WTC11 (cell line): ENCODE measurements around the gene LNX1. TPM values are rescaled to one million over a fixed set of nuclear protein-coding genes. Genes with fewer than 3 reads are reported as not detected.
"Not testable (repeated sequence)": the region's sequence is repeated elsewhere in the genome, so short reads cannot be mapped to it uniquely, and the experiment has no call there.

Source experiments
- ATAC-seq: fragments of 200-7000 bp; cut with Tn5 transposase; 2 replicates; pipeline ENCODE4 v1.10.0; 2021; ENCODE audit warnings: mild to moderate bottlenecking, moderate library complexity
- CTCF ChIA-PET: fragments of 300-600 bp; sonication (Branson Sonifier 250); formaldehyde crosslinking; loops from one replicate; lab custom pipeline; 2021; ENCODE audit warnings: antibody characterized with exemption; lab: Charles Lee
- POLR2A ChIA-PET: fragments of 350-600 bp; sonication (Branson Sonifier 250); formaldehyde crosslinking; loops from one replicate; lab custom pipeline; 2021; ENCODE audit warnings: antibody characterized with exemption; lab: Charles Lee
- DNase-seq: peaks from one replicate; pipeline ENCODE4 v3.0.0; 2021; ENCODE audit warnings: low spot score
- H3K27ac Mint-ChIP-seq: 2 replicates; pipeline ENCODE4 v1.8.0; 2021; ENCODE audit warnings: mixed read lengths
- H3K27me3 Mint-ChIP-seq: 2 replicates; pipeline ENCODE4 v1.8.0; 2021; ENCODE audit warnings: low read depth, mild to moderate bottlenecking, moderate library complexity, mixed read lengths
- H3K36me3 Mint-ChIP-seq: 2 replicates; pipeline ENCODE4 v1.8.0; 2021; ENCODE audit warnings: mixed read lengths
- H3K4me1 Mint-ChIP-seq: 2 replicates; pipeline ENCODE4 v1.8.0; 2022; ENCODE audit warnings: mixed read lengths
- H3K4me3 Mint-ChIP-seq: 2 replicates; pipeline ENCODE4 v1.8.0; 2021; ENCODE audit warnings: mild to moderate bottlenecking, moderate library complexity, mixed read lengths
- H3K9me3 Mint-ChIP-seq: 2 replicates; pipeline ENCODE4 v1.8.0; 2021; ENCODE audit warnings: mixed read lengths
- ATF2 ChIP-seq: sonication (generic); formaldehyde crosslinking; IDR thresholded peaks from 2 replicates; pipeline ENCODE4 v1.8.1; 2022; ENCODE audit warnings: low read depth, missing genetic modification reagents, borderline replicate concordance
- ATF6 ChIP-seq: sonication (generic); formaldehyde crosslinking; IDR thresholded peaks from 2 replicates; pipeline ENCODE4 v1.8.1; 2023; ENCODE audit warnings: mild to moderate bottlenecking, missing genetic modification reagents
- E2F5 ChIP-seq: sonication (generic); formaldehyde crosslinking; IDR thresholded peaks from 2 replicates; pipeline ENCODE4 v1.8.1; 2022; ENCODE audit warnings: mild to moderate bottlenecking, moderate library complexity, missing genetic modification reagents
- ELF4 ChIP-seq: sonication (generic); formaldehyde crosslinking; IDR thresholded peaks from 2 replicates; pipeline ENCODE4 v1.8.1; 2022; ENCODE audit warnings: low read depth, mild to moderate bottlenecking, moderate library complexity, missing genetic modification reagents
- FOXJ3 ChIP-seq: sonication (generic); formaldehyde crosslinking; IDR thresholded peaks from 2 replicates; pipeline ENCODE4 v1.9.0; 2021; ENCODE audit warnings: missing genetic modification reagents, mild to moderate bottlenecking, borderline replicate concordance
- HMGXB4 ChIP-seq: sonication (generic); formaldehyde crosslinking; IDR thresholded peaks from 2 replicates; pipeline ENCODE4 v1.8.1; 2023; ENCODE audit warnings: mild to moderate bottlenecking, moderate library complexity, missing genetic modification reagents
- MXD4 ChIP-seq: fragments of 250-450 bp; sonication (Bioruptor Pico); IDR thresholded peaks from 2 replicates; pipeline ENCODE4 v1.8.0; 2021; ENCODE audit warnings: mild to moderate bottlenecking, moderate library complexity, borderline replicate concordance
- NR3C1 ChIP-seq: sonication (generic); formaldehyde crosslinking; conservative IDR thresholded peaks from 2 replicates; pipeline ENCODE4 v1.8.1; 2023; ENCODE audit warnings: low read depth, mild to moderate bottlenecking, missing genetic modification reagents
- RORB ChIP-seq: fragments of 250-450 bp; sonication (Bioruptor Pico); IDR thresholded peaks from 2 replicates; pipeline ENCODE4 v1.9.0; 2021; ENCODE audit warnings: mild to moderate bottlenecking
- TEAD4 ChIP-seq: sonication (generic); formaldehyde crosslinking; IDR thresholded peaks from 2 replicates; pipeline ENCODE4 v1.8.0; 2022; ENCODE audit warnings: mild to moderate bottlenecking, missing genetic modification reagents
- TP53 ChIP-seq: sonication (generic); formaldehyde crosslinking; IDR thresholded peaks from 2 replicates; pipeline ENCODE4 v1.8.1; 2023; ENCODE audit warnings: mild to moderate bottlenecking, missing genetic modification reagents
- USF1 ChIP-seq: sonication (generic); formaldehyde crosslinking; IDR thresholded peaks from 2 replicates; pipeline ENCODE4 v1.8.0; 2022; ENCODE audit warnings: mild to moderate bottlenecking, missing genetic modification reagents
- ZNF121 ChIP-seq: sonication (generic); formaldehyde crosslinking; IDR thresholded peaks from 2 replicates; pipeline ENCODE4 v1.8.0; 2023; ENCODE audit warnings: missing genetic modification reagents
- ZNF532 ChIP-seq: fragments of 250-450 bp; sonication (Bioruptor Pico); IDR thresholded peaks from 2 replicates; pipeline ENCODE4 v1.9.0; 2021; ENCODE audit warnings: mild to moderate bottlenecking, borderline replicate concordance
- total RNA-seq: library from RNA; stranded (reverse); gene quantifications from 3 replicates; pipeline ENCODE4 v1.2.3, GENCODE V29; 2021

Gene LNX1
- total RNA-seq, 1 experiment from 2014 or later = 5.9 TPM

- CTCF ChIA-PET = interaction anchor here (1.0 to 2.6 kb wide), 7 partner anchors 10 to 757 kb away, joined by 3 to 14 read pairs (median 4); no protein-coding TSS in a partner anchor
- POLR2A ChIA-PET = interaction anchor here (2.0 kb wide), 1 partner anchor 9 kb away, joined by 4 read pairs; no protein-coding TSS in a partner anchor
- DNase-seq (no peak), ATAC-seq (peak; percentile 54)
- peaks cover 10% of the 10 kb centered on the region for H3K9me3 Mint-ChIP-seq
- peaks cover 57% of the 10 kb centered on the region for H3K4me1 Mint-ChIP-seq
- TF ChIP-seq E2F5 (CRISPR knock-in tag) = no peak
- no peak for TF ChIP-seq ZNF532
- no peaks in the 10 kb centered on the region for H3K27me3 Mint-ChIP-seq
- H3K4me3 Mint-ChIP-seq = peak overlapping the region; percentile 18
- peaks cover 12% of the 10 kb centered on the region for H3K36me3 Mint-ChIP-seq
- H3K27ac Mint-ChIP-seq = peak overlapping the region; percentile 96
These were observed 114.9 kb downstream of the LNX1 start for GRCh38 chr4:53476232-53477037.

- ATAC-seq, H3K4me1 Mint-ChIP-seq, DNase-seq, CTCF ChIA-PET, H3K27ac Mint-ChIP-seq, H3K27me3 Mint-ChIP-seq, H3K4me3 Mint-ChIP-seq, POLR2A ChIA-PET: not testable (repeated sequence)
- H3K36me3 Mint-ChIP-seq = peaks cover 54% of the 10 kb centered on the region
- peaks cover 36% of the 10 kb centered on the region for H3K9me3 Mint-ChIP-seq
These were observed 124.7 kb downstream of the LNX1 start for GRCh38 chr4:53466576-53466975.

- ChIA-PET POLR2A (no interaction called here), CTCF (no interaction called here)
- ATAC-seq = no peak
- no peaks in the 10 kb centered on the region for H3K4me1 Mint-ChIP-seq
- H3K36me3 Mint-ChIP-seq = peaks cover 55% of the 10 kb centered on the region
- DNase-seq = no peak
- H3K4me3 Mint-ChIP-seq = no peak overlapping the region
- H3K27ac Mint-ChIP-seq = no peak overlapping the region
- H3K9me3 Mint-ChIP-seq = peaks cover 36% of the 10 kb centered on the region
- no peaks in the 10 kb centered on the region; the same call in 1 of the 2 replicates for H3K27me3 Mint-ChIP-seq
- no peak for TF ChIP-seq ATF2 (CRISPR knock-in tag)
- TF ChIP-seq ELF4 (CRISPR knock-in tag) = no peak
- TF ChIP-seq TP53 = no peak
- TF ChIP-seq RORB (CRISPR knock-in tag) = no peak
- TF ChIP-seq HMGXB4 (CRISPR knock-in tag) = no peak
- TF ChIP-seq TEAD4 (CRISPR knock-in tag) = no peak
- TF ChIP-seq FOXJ3 (CRISPR knock-in tag) = no peak
- no peak for TF ChIP-seq MXD4
- no peak for TF ChIP-seq USF1 (CRISPR knock-in tag)
- no peak for TF ChIP-seq ATF6 (CRISPR knock-in tag)
- TF ChIP-seq NR3C1 (CRISPR knock-in tag) = no peak
- TF ChIP-seq ZNF121 (CRISPR knock-in tag) = no peak
These were observed 125.4 kb downstream of the LNX1 start for GRCh38 chr4:53465891-53466290.
